Measurements from ENCODE around the gene TMEM150B. TPM values are rescaled to one million over a fixed set of nuclear protein-coding genes. Genes with fewer than 3 reads are reported as not detected.

The TMEM150B gene
- total RNA-seq, 1 donor from 2014 or later, result 0.62 TPM

GRCh38 chr19:55265723-55266386 is 59.3 kb downstream of the TMEM150B start:
- intact Hi-C loops (cut with DNase I), result no loop called here
- DNase-seq (ENCODE audit: low spot score), result no peak

DNA sequence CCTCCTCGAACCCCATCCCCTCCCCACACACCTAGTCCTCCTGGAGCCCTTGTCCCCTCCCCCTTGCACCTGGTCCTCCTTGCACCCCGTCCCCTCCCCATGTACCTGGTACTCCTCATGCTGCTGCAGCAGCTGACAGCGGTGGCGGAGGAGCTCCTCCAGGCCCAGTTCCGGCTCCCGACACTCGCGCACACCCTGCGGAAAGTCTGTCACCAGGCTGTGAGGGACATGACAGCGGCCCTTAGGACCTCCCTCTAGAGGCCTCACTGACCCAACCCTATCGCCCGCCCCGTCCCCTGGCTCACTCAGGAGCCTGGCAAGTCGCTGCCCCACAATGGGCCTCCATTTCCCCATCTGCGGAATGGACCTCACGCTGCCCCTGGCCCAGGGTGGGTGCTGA is 60.0 kb downstream of the TMEM150B start:
- intact Hi-C loops (cut with DNase I), result no loop called here
- DNase-seq (ENCODE audit: low spot score), result no peak

DNA sequence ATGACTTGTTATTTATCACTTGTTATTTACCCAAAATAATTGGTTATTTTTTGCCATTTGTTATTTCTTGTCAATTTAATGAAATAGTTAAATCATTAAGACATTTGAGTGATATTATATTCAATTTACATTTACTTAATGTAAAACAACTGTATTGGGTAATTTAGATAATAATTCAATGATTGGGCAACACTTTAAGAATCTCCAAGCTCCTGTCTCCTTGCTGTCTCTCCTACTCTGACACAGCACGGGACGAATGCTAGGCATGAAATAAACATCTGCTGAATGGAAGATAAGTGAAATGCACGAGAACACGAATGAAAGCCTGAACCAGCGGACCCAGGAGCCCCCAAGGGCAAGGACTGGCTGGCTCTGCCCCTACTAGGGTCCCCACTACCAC is 60.6 kb downstream of the TMEM150B start:
- no peak for DNase-seq (ENCODE audit: low spot score)
- intact Hi-C loops (cut with DNase I), result no loop called here

Other genes starting within 250 kb of the TMEM150B start
- 1.9 TPM for gene EPS8L1, start 249.5 kb downstream of the TMEM150B start, total RNA-seq
- gene PPP1R12C, start 207.7 kb downstream of the TMEM150B start, total RNA-seq, result 215 TPM
- 187 TPM for gene TNNT1, start 176.1 kb downstream of the TMEM150B start, total RNA-seq
- 7,865 TPM for gene TNNI3, start 167.6 kb downstream of the TMEM150B start, total RNA-seq
- gene DNAAF3, start 158.7 kb downstream of the TMEM150B start, total RNA-seq, result 3.4 TPM
- gene SYT5, start 145.1 kb downstream of the TMEM150B start, total RNA-seq, result 0.30 TPM
- 3.7 TPM for gene PTPRH, start 115.8 kb downstream of the TMEM150B start, total RNA-seq
- 1.6 TPM for gene TMEM86B, start 96.6 kb downstream of the TMEM150B start, total RNA-seq
- gene PPP6R1, start 66.3 kb downstream of the TMEM150B start, total RNA-seq, result 43.0 TPM
- 24.6 TPM for gene HSPBP1, start 45.2 kb downstream of the TMEM150B start, total RNA-seq
- 8.8 TPM for gene BRSK1, start 41.3 kb downstream of the TMEM150B start, total RNA-seq
- 6.1 TPM for gene KMT5C, start 14.5 kb upstream of the TMEM150B start, total RNA-seq
- gene COX6B2, start 29.4 kb upstream of the TMEM150B start, total RNA-seq, result not detected
- gene GARIN5B, start 37.9 kb upstream of the TMEM150B start, total RNA-seq, result not detected
- not detected for gene IL11, start 45.1 kb upstream of the TMEM150B start, total RNA-seq
- gene TMEM190, start 51.5 kb upstream of the TMEM150B start, total RNA-seq, result not detected
- 0.65 TPM for gene TMEM238, start 59.0 kb upstream of the TMEM150B start, total RNA-seq
- gene RPL28, start 60.6 kb upstream of the TMEM150B start, total RNA-seq, result 479 TPM
- gene UBE2S, start 82.4 kb upstream of the TMEM150B start, total RNA-seq, result 28.4 TPM
- not detected for gene SHISA7, start 118.0 kb upstream of the TMEM150B start, total RNA-seq
- gene ISOC2, start 136.3 kb upstream of the TMEM150B start, total RNA-seq, result 50.8 TPM
- gene C19orf85, start 139.4 kb upstream of the TMEM150B start, total RNA-seq, result not detected
- gene ZNF628, start 151.3 kb upstream of the TMEM150B start, total RNA-seq, result 3.4 TPM
- 6.0 TPM for gene NAT14, start 159.8 kb upstream of the TMEM150B start, total RNA-seq
- gene SSC5D, start 163.1 kb upstream of the TMEM150B start, total RNA-seq, result 7.7 TPM
- gene SBK2, start 211.8 kb upstream of the TMEM150B start, total RNA-seq, result 2.0 TPM
- gene SBK3, start 220.2 kb upstream of the TMEM150B start, total RNA-seq, result 6.7 TPM